Measurements from ENCODE around the gene MLLT3. TPM values are rescaled to one million over a fixed set of nuclear protein-coding genes. Genes with fewer than 3 reads are reported as not detected.

MLLT3 gene
- total and polyA plus RNA-seq, 2 donors (not counting 3 experiments of a cell fraction or from before 2014, with no cell fraction given) = 6.1 to 10.0 TPM

DNA sequence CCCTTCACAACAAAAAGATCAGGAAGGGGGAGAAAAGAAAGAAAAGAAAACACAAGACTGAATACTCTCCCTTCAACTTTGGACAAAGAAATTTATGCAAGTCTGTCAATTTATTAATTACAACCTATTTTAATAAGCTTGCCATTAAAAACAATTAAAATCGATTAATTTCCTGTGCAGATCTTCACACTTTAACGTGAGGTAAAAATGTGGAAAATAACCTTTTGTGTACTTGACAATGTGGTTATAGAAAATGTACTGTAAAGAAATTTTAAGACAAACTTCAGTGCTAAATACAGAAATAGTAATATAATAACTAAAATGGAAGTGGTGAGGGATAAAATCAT is 2.7 kb upstream of the MLLT3 start:
- no peak for DNase-seq (ENCODE audit: low read depth, low spot score)
- Histone ChIP-seq H3K4me2 (ENCODE audit: insufficient read depth, low read length) (peak overlapping the region; percentile 95), H3K79me2 (ENCODE audit: control insufficient read depth, insufficient read depth, low read length) (no peaks in the 10 kb centered on the region), H3K9me1 (replicated peaks; ENCODE audit: control insufficient read depth, extremely low read depth, insufficient read depth, low read length) (no peaks in the 10 kb centered on the region), H3K27me3 (ENCODE audit: control insufficient read depth in 2 of 2, insufficient read depth in 2 of 2, low read length in 2 of 2) (no peaks in the 10 kb centered on the region), H3K4me1 (ENCODE audit: control insufficient read depth, extremely low read depth, insufficient read depth, low read length) (peaks cover 13% of the 10 kb centered on the region), H2AFZ (ENCODE audit: low read depth, low read length) (no peak overlapping the region), H3K27ac (ENCODE audit: insufficient read depth, low read depth, low read length) (no peak overlapping the region), H3K9ac (replicated peaks; ENCODE audit: extremely low read depth, insufficient read depth, low read length) (no peak overlapping the region), H3K9me3 (replicated peaks; ENCODE audit: control insufficient read depth, insufficient read depth, low read length) (no peaks in the 10 kb centered on the region), H4K20me1 (replicated peaks; ENCODE audit: control insufficient read depth, extremely low read depth, insufficient read depth, low read length) (no peaks in the 10 kb centered on the region), H3K4me3 (replicated peaks in 1 of 3; ENCODE audit: insufficient read depth in 1 of 3, low read depth in 1 of 3, low read length in 3 of 3) (peak overlapping the region in 2 of 3 experiments; percentile 29 to 81), H3K36me3 (ENCODE audit: control insufficient read depth in 2 of 2, extremely low read depth in 1 of 2, insufficient read depth in 2 of 2, low read length in 2 of 2) (no peaks in the 10 kb centered on the region)
- TF ChIP-seq, protein P1, sequence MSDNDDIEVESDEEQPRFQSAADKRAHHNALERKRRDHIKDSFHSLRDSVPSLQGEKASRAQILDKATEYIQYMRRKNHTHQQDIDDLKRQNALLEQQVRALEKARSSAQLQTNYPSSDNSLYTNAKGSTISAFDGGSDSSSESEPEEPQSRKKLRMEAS (IDR thresholded peaks at IDR 0.05; ENCODE audit: insufficient read depth, insufficient read length) = no peak
- TF ChIP-seq POLR2A (IDR thresholded peaks at IDR 0.05; ENCODE audit: low read depth, low read length) (no peak), CTCF (IDR thresholded peaks at IDR 0.05; ENCODE audit: extremely low read depth in 1 of 2, insufficient read depth in 1 of 2, low read depth in 1 of 2, low read length in 2 of 2) (no peak)
- ChIA-PET CTCF (interaction anchor here (0.7 to 6.1 kb wide), 40 partner anchors 10 to 486 kb away, joined by 3 to 153 read pairs (median 4); partner anchors contain the start of gene FOCAD), POLR2A (interaction anchor here (1.5 kb wide), 1 partner anchor 59 kb away, joined by 11 read pairs; the partner anchor contains the start of gene FOCAD)
- intact Hi-C loops (cut with micrococcal nuclease) = no loop called here
- dilution Hi-C loops (cut with MboI; ENCODE audit: extremely low pct_ligation_motif_present, low sequenced_read_pairs) = no loop called here
- BruUV-seq (replicated peaks) = no TSS peak
- no peak for FAIRE-seq

DNA sequence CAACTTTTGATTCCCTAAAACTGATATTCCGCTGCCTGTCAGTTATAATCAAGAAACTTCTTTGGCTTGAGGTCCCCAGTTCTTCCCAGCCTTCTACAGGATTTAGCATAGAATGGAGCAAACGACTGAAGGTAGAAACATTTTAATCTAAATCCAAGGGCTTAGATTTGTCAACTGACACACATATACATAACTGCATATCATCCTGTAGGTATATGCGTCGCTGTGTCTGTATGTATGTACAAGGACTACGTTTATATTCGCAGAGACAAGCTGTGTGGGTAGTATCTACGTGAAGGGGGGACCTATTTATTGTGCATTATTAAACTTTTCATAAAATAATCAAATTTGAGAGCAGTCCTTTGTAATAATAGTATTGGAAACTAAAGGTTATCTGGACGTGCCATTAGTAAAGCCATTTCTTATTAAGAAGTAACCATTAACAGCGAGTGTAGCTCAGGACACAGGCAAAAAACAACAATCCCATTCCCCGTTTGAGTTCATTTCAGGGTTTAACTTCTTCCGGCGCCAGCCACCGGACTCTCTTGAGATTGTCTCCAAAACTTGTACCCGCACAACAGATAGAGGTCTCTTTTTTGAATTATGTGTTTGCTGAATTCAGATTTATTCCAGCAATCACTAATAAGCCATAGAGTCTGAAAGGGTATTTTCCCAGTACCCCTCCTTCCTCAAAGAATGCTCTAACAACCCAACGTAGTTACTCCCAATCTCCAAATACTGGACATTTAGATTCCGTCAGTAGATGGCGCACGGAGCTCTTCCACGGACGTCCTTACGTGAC is 2.1 kb upstream of the MLLT3 start:
- intact Hi-C loops (cut with micrococcal nuclease) (loop anchor here (1.0 kb wide), 6 partner anchors 77 to 487 kb away; no protein-coding TSS in a partner anchor), dilution Hi-C loops (cut with MboI; ENCODE audit: extremely low pct_ligation_motif_present, low sequenced_read_pairs) (no loop called here)
- Histone ChIP-seq H4K20me1 (replicated peaks; ENCODE audit: control insufficient read depth, extremely low read depth, insufficient read depth, low read length) (no peaks in the 10 kb centered on the region), H3K9me3 (replicated peaks; ENCODE audit: control insufficient read depth, insufficient read depth, low read length) (no peaks in the 10 kb centered on the region), H3K27ac (ENCODE audit: insufficient read depth, low read depth, low read length) (no peak overlapping the region), H3K4me3 (replicated peaks in 1 of 3; ENCODE audit: insufficient read depth in 1 of 3, low read depth in 1 of 3, low read length in 3 of 3) (peak overlapping the region; percentile 2 to 81 (median 43)), H3K79me2 (ENCODE audit: control insufficient read depth, insufficient read depth, low read length) (no peaks in the 10 kb centered on the region), H3K36me3 (ENCODE audit: control insufficient read depth in 2 of 2, extremely low read depth in 1 of 2, insufficient read depth in 2 of 2, low read length in 2 of 2) (no peaks in the 10 kb centered on the region), H3K9ac (replicated peaks; ENCODE audit: extremely low read depth, insufficient read depth, low read length) (no peak overlapping the region), H3K27me3 (ENCODE audit: control insufficient read depth in 2 of 2, insufficient read depth in 2 of 2, low read length in 2 of 2) (no peaks in the 10 kb centered on the region), H3K9me1 (replicated peaks; ENCODE audit: control insufficient read depth, extremely low read depth, insufficient read depth, low read length) (no peaks in the 10 kb centered on the region), H3K4me2 (ENCODE audit: insufficient read depth, low read length) (peak overlapping the region; percentile 95), H3K4me1 (ENCODE audit: control insufficient read depth, extremely low read depth, insufficient read depth, low read length) (peaks cover 18% of the 10 kb centered on the region), H2AFZ (ENCODE audit: low read depth, low read length) (peak overlapping the region; percentile 93)
- ChIA-PET CTCF (interaction anchor here (0.7 to 6.1 kb wide), 49 partner anchors 9 to 690 kb away, joined by 3 to 153 read pairs (median 4); partner anchors contain the start of gene FOCAD), POLR2A (interaction anchor here (1.5 kb wide), 1 partner anchor 60 kb away, joined by 11 read pairs; the partner anchor contains the start of gene FOCAD)
- FAIRE-seq (peak; percentile 69), DNase-seq (ENCODE audit: low read depth, low spot score) (peak; percentile 87)
- BruUV-seq (replicated peaks) = no TSS peak
- no peak for TF ChIP-seq GATA2 (IDR thresholded peaks at IDR 0.05; ENCODE audit: insufficient read depth, insufficient read length, low read depth, low read length)
- peak; percentile 61 to 80 for TF ChIP-seq CTCF (IDR thresholded peaks at IDR 0.05; ENCODE audit: extremely low read depth in 1 of 2, insufficient read depth in 1 of 2, low read depth in 1 of 2, low read length in 2 of 2)

Measured in endothelial cell of umbilical vein (primary cell).